Measurements from ENCODE around the gene KIFC3.
"Not testable (repeated sequence)": the region's sequence is repeated elsewhere in the genome, so short reads cannot be mapped to it uniquely, and the experiment has no call there.

KIFC3 gene

GRCh38 chr16:57802341-57803133 is at the start of gene KIFC3:
KIFC3 (minus strand) TSS chr16:57802491; CDS start chr16:57798243, 4,248 bp downstream.
- DNase-seq (ENCODE audit: low spot score), result peak; percentile 35

- no peak for DNase-seq (ENCODE audit: low spot score)
These were observed 45.9 kb upstream of the KIFC3 start for GRCh38 chr16:57848181-57848580.

- DNase-seq (ENCODE audit: low spot score), result not testable (repeated sequence)
These were observed 44.6 kb upstream of the KIFC3 start for GRCh38 chr16:57846931-57847330.

- DNase-seq (ENCODE audit: low spot score), result no peak
These were observed 43.9 kb upstream of the KIFC3 start for GRCh38 chr16:57846078-57846697.

- DNase-seq (ENCODE audit: low spot score), result no peak
These were observed 42.8 kb upstream of the KIFC3 start for GRCh38 chr16:57845115-57845514.

GRCh38 chr16:57844416-57845030 is 42.2 kb upstream of the KIFC3 start:
- no peak for DNase-seq (ENCODE audit: low spot score)

- DNase-seq (ENCODE audit: low spot score), result no peak
These were observed 41.1 kb upstream of the KIFC3 start for GRCh38 chr16:57843400-57843799.

- DNase-seq (ENCODE audit: low spot score), result no peak
These were observed 40.3 kb upstream of the KIFC3 start for GRCh38 chr16:57842601-57843000.

- DNase-seq (ENCODE audit: low spot score), result no peak
These were observed 38.5 kb upstream of the KIFC3 start for GRCh38 chr16:57840833-57841232.

- DNase-seq (ENCODE audit: low spot score), result no peak
These were observed 35.9 kb upstream of the KIFC3 start for GRCh38 chr16:57838161-57838560.

GRCh38 chr16:57837305-57838125 is 35.2 kb upstream of the KIFC3 start:
- DNase-seq (ENCODE audit: low spot score), result no peak

- DNase-seq (ENCODE audit: low spot score), result not testable (repeated sequence)
These were observed 33.1 kb upstream of the KIFC3 start for GRCh38 chr16:57835439-57835838.

- no peak for DNase-seq (ENCODE audit: low spot score)
These were observed 32.6 kb upstream of the KIFC3 start for GRCh38 chr16:57834936-57835335.

- DNase-seq (ENCODE audit: low spot score), result no peak
These were observed 28.7 kb upstream of the KIFC3 start for GRCh38 chr16:57830890-57831484.

- DNase-seq (ENCODE audit: low spot score), result no peak
These were observed 27.7 kb upstream of the KIFC3 start for GRCh38 chr16:57829969-57830360.

GRCh38 chr16:57828272-57829161 is 26.2 kb upstream of the KIFC3 start:
- DNase-seq (ENCODE audit: low spot score), result no peak

GRCh38 chr16:57826706-57827625 is 24.7 kb upstream of the KIFC3 start:
- DNase-seq (ENCODE audit: low spot score), result no peak

- DNase-seq (ENCODE audit: low spot score), result no peak
These were observed 23.8 kb upstream of the KIFC3 start for GRCh38 chr16:57826052-57826451.

GRCh38 chr16:57825298-57826044 is 23.2 kb upstream of the KIFC3 start:
- DNase-seq (ENCODE audit: low spot score), result no peak

Data from germinal center (tissue), 1 donor.